Measurements from ENCODE around the gene EOLA2. TPM values are rescaled to one million over a fixed set of nuclear protein-coding genes. Genes with fewer than 3 reads are reported as not detected.
"Not testable (repeated sequence)": the region's sequence is repeated elsewhere in the genome, so short reads cannot be mapped to it uniquely, and the experiment has no call there.

The EOLA2 gene
- 45.0 and 45.6 TPM in 2 replicates for total RNA-seq (2014; rRNA removed; shearing (Covaris generic))

DNA sequence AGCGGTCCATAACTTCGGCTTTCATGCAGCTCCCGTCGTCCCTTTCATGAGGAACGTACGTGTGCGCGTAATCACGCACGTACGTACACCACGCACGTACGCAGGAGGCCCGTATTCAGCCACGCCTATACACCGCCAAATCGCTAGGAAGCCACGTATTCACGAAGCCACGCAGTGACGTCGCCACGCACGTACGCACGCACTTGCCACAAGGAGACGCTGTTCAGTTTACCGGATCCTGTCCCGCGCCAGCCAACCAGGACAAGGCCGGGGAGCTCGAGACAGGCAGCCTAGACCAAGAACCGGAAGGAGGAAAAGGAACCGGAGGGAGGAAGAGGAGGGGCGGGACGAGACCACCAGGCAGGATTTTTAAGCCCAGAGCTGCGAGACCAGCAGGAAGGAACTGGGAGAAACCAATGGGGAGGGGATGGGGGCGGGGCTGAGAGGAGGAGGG is at the start of gene EOLA2:
TSS of gene EOLA2 (minus strand) at position 65 of the 454 bp plus-strand sequence. CDS start 4,617 bp downstream, outside the sequence.
- peak; percentile 98 for DNase-seq (ENCODE audit: low spot score)

DNA sequence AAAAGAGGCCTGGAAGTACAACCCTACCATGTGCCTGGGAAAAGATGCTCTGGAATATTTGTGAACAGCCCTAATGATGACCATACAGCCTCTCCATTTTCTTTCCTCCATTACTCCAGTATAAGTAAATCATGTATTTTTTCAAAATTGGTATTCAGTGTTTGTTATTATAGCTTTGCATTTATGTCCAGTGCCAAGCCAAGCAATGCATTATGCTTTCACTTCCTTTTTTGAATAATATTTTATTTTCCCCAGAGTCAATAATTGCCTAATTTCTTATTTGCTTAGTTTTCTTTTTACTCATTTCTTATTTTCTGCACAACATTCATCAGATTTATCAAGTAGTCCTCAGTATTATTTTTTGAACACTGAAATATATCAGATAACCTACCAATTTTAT is 49.3 kb upstream of the EOLA2 start:
- DNase-seq (ENCODE audit: low spot score), result no peak

DNA sequence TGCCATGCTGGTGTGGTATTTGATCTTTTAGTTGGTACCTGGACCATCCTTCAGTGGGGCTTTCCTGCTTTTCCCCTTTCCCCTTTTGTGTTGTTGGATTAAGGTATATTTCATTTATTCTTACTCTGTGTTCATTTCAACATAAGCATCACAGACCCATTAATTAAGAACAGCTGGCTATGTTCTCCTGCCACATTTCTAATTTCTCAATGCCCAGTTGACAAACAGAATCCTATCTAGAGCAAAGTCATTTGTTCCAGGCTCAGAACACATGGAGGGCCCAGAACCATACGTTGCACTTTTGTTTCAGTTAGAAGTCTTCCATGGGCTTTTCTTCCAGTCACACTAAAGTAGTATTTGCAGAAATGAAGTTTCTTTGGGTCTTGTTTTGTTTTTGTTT is 46.1 kb upstream of the EOLA2 start:
- DNase-seq (ENCODE audit: low spot score), result no peak

DNA sequence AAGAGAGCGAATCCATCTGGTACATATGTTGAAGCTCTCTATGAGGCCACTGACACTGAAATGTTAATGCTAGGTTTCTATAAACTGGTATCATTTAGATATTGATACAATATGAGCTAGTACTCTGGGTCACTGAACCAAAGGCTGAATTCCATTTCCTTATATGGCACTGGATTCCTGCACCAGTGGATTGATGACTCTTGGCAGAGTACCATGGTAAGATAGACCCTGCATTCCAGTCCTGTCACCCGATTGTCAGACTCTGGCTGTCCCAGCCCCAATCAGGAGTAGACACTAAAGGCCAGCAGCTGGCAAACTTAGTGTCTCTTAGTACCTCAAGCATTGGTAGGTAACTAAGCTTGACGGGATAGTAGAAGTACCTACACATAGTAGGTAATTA is 44.0 kb upstream of the EOLA2 start:
- no peak for DNase-seq (ENCODE audit: low spot score)

DNA sequence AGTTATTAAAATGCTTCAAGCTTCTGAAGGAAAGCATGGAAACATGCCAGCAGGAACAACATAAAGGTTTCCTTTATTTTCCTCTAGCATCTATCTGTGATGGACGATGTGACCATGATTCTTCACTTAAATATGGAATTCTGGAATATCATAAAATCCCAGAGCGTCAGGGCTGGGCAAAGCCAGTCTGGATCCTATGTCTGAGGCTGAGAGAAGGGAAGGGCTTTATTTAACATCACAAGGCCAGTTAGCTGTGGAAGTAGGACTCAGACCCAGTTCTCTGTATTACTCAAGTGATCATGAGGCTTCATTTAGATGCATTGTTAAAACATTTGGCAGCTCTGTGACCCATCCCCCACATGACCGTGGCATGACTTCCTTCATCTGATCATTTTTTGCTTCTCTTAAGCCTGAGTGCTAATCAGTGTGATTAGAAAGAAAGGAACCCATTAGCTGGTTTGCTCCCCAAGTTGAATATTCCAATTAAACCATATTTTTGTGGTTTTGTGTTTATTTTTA is 40.9 kb upstream of the EOLA2 start:
- no peak for DNase-seq (ENCODE audit: low spot score)

DNA sequence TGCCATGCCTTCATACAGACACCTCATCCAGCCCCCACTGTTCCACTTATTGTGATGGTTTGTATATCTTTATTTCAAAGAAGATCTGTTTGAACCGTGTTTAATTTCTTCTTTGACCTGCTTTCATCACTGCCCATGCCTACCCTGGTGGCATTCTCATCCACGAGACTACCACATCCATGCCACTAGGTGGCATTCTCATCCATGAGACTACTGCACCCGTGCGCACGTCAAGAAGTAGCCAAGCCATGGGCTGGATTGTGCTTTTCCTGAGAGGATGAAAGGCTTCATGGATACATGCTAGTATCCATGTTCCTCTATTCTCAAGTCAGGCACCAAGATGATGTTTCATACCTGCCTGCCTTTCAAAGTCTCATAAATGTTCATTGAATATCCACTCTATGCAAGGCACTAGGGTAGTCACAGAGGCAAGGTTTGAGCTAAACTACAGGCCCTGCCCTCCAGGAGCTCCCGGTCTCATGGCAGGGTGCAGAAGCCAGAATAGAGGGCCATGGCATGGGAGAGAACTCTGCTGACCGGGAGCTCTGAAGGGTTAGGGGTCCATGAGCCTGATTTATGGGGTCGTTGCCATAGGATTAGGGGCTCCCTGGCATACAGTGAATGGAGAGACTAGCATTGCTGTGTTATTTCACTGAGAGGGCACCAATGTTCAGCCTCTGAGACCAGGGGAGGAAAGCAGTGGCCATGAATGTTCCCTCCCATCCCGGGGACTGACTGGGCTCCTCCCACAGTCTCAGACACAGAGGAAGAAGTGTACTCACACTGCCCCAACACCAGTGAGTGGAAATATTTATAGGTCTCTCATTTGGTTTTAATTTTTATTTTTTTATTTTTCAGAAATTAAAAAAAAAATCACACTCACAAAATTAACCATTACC is 24.8 kb upstream of the EOLA2 start:
- peak; percentile 82 for DNase-seq (ENCODE audit: low spot score)

DNA sequence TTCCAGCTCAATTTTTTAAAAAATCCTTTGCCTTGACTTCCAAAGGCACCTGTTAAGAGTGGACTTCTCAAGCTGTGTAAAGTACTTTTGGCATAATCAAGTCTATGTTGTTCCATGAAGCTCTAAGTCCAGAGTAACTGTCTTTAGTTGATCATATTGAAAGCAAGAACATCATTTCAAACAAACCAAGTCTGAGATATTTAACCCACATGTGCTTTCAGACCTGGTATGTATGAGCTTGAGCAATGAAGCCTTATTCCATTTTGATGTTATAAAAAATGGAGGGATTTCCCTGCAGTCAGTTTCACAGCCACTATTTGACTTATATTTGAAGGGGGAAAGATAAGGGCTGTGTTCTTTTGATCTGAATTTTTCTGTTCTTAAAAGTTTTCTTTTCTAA is 23.7 kb upstream of the EOLA2 start:
- DNase-seq (ENCODE audit: low spot score), result no peak

DNA sequence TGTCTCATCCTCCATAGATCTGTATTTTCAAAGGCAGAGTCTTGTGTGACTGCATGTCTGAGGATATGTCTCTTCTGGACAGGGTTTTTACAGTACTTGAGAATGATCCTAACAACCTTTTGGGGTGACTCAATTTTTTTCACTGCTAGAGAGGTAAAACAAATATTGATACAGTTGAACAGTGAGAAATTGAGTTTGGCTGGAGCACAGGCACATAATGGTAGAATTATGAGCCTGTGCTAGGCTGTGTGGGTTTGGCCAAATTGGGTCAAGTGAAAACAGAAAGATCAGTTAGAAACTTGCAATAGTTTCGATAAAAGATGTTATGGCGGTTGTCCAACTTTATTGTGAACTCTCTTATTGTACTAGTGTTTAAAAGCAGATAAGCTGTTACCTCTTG is 23.3 kb upstream of the EOLA2 start:
- DNase-seq (ENCODE audit: low spot score), result no peak

DNA sequence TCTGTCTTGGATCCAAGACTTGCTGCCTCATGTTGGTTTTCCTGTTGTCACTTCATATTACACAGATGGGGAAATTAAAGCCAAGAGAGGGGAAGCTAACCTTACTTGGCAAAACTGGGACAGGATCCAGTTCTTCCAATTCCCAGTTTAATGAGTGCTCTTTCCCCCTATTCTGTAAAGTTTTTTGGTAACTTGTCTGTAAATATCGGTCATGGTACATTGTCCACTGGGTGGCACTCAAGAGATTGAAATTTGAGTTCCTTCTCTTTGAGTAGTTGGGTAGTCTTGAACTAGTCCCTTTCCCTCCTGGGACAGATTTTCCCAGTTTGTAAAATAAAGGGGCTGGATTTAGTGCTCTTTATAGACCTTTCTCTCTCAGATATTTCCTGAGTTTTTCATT is 12.4 kb upstream of the EOLA2 start:
- DNase-seq (ENCODE audit: low spot score), result peak; percentile 68

DNA sequence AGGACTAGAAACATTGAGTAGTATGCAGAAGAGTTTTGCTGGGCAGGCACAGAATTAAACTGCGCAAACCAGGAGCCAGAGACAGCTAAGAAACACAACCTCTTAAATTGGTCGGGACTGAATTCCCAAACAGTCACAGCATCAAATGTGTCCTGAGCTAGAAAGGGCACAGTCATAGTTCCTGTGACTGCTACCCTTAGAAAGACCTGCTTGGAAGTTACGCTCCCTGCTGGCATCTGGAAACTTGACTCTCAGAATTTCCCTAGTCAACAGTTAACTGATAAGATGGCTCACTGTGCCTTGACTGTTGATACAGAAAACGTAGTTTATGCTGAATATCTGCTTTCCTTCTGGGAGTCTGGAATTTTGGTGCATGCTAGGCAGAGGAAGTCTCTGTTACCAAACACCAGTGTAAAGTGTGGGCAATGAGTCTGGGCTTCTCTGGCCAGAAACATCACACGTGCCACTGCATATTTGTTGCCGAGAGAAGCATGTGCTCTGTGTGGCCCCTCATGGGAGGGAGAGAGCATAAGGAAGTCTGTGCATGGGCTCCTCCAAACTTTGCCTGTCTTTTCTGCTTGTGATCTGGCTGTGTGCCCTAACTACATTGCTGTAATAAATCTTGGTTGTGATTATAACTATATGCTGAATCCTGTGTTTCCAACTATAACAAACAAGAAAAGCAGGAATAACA is 11.6 kb upstream of the EOLA2 start:
- no peak for DNase-seq (ENCODE audit: low spot score)

DNA sequence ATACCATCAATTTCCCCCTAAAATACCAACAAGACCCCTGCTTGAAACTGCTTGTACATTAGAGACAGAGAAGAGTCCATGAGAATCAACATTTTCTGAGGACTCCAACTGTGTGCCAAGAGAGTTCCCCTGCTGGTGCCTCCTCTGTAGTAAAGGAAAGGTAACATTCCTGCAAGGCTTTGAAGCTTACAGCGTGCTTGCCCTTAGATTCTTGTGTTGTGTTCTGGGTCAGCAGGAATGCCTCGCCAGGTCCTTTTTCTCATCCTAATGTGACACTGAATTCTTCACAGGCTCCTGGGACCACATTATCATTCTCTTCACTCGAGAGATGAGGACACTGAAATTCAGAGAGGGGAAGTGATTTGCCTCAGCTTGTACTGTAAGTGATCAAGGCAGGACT is 9.7 kb upstream of the EOLA2 start:
- no peak for DNase-seq (ENCODE audit: low spot score)

DNA sequence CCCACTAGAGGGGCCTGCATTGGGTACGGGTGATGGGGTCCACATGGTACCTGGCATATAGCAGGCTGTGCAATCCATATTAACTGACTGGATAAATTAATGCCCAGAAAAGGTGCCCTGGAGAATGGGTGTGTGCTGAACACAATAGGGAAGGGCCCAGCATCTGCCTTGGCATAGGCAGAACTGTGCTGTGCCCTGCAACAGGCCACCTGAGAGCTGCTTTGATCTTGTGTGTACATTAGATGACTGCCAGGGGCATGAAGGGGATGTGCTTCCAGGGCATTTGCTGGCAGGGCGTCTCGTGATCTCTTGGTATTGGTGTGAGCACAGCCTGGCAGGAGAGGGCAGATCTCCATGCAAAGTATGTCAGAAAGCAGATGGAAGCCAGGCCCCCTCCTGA is 8.6 kb upstream of the EOLA2 start:
- DNase-seq (ENCODE audit: low spot score), result not testable (repeated sequence)

DNA sequence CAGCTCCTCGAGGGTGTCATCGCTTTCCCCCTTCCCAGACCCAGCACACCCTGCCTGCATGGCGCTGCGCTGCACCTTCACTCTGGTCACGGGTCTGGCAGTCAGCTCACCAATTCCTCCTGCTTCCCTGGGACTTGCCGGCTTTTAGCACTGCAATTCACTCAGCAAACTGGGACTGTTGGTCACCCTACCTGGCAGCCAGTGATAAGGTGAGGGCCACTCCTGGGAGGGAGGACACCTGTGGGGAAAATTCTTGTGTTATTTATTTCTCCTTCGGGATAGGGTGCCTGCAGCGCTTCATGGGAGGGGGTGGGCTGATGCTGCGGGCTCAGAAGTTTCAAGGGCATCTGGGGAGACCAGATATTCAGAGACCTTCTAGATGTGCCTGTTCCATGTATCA is 7.5 kb upstream of the EOLA2 start:
- DNase-seq (ENCODE audit: low spot score), result not testable (repeated sequence)

DNA sequence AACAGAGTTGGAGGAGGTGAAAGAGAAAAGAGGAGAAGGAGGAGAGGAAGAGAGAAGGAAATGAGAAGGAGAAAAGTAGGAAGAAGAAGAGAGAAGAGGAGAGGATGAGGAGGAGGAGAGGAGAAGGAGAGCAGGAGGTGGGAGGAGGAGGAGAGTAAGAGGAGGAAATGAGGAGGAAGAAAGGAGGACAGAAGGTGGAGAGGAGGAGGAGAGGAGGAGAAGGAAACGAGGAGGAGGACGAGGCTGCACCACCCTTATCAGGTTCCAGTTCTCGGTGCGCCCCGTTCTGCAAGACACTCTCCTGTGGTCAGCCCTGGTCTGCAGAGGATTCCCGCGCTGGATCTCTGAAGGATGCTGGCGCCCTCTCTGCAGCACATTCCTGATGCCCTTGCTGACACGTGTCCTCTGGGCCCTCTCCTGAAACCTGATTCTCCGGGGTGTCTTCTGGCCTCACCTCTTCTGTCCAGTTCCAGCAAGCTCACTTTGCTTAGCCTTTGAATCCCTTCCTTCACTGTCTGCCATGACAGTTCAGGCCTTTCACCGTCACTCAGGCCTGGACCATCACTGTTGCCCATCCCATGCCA is 6.9 kb upstream of the EOLA2 start:
- DNase-seq (ENCODE audit: low spot score), result not testable (repeated sequence)

DNA sequence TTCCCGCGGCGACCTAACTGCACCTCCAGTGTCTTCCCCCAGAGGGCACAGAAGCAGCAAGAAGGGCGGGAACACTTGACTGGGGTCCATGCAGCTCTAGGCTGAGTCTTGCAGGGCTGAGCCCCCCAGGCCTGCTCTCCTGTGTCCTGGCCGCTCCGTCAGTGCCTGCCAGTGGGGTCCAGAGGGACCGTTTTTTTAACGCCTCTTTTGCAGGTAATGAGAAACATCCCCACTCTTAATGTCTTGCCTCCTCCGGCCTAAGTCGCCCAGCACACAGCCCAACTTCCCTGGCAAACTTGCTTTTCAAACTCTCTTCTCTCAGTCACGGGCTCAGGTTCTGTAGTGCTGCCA is 2.4 kb upstream of the EOLA2 start:
- not testable (repeated sequence) for DNase-seq (ENCODE audit: low spot score)

DNA sequence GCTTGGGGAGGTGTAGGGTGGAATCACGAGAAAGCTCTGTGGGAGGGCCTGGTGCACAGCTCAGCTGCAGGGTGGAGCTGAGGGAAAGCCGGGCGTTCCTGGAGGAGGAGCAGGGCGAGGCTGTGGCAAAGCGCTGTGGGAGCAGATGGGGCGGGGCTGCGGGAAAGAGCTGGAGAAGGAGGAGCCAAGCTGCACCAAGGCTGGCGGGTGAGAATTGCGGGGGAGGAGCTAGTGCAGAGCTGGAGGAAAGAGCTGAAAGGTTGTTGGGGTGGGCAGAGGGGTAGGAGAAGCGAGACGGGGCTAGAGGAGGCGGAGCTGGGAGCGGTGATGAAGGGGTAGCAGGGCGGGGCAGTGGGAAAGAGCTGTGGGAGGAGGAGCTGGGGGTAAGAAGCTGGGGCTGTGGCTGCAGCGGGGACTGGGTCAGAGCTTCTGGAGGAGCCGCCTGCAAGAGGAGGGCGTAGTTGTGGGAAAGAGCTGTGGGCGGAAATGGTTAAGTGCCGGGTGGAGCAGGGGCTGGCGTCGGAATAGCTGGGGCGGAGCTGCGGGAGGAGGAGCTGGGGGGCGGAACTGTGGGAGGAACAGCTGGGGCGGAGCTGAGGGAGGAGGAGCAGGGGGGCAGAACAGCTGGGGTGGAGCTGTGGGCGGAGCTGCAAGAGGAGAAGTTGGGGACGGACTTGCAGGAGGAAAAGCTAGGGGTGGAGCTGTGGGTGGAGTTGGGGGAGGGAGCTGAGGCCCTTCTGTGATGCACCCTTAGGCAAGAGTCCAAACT is 1.8 kb upstream of the EOLA2 start:
- DNase-seq (ENCODE audit: low spot score), result peak; percentile 96

DNA sequence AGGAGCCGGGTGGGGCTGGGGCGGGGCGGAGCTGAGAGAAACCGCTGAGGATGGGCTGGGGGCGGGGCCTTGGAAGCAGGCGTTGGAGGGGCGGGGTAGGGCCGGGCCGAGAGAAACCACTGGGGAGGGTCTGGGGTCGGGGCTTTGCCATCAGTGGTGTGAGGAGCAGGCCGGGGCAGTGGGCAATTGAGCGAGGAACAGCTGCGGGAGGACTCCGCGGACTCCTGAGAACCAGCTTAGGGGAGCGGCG is 1.3 kb upstream of the EOLA2 start:
- DNase-seq (ENCODE audit: low spot score), result no peak

DNA sequence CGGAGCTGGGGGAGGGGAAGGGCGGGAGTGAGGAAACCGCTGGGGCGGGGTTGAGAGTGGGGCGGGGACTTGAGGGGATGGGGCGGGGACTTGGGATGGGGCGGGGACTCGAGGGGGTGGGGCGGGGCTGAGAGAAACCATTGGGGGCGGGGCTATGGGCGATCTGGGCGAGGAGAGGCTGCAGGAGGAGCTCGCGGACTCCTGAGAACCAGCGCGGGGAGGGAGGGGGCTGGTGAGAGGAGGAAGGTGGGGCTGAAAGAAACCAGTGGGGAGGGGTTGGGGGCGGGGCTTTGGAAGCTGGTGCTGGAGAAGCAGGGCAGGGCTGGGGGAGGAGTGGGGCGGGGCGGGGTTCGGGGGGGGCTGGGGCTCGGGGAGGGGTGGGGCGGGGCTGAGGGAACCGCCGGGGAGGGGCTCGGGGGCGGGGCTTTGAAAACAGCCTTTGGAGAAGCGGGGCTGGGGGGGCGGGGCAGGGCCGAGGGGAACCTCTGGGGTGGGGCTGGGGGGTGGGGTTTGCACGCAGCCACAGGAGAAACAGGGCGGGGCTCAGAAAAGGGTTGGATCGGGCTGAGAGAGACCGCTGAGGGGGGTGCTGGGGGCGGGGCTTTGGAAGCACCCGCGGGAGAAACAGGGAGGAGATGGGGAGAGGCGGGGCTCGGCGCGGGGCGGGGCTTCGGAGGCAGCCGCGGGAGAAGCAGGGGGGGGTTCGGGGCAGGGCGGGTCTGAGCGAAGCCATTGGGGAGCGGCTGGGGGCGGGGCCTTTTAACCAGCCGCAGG is 777 bp upstream of the EOLA2 start:
- peak; percentile 95 for DNase-seq (ENCODE audit: low spot score)

DNA sequence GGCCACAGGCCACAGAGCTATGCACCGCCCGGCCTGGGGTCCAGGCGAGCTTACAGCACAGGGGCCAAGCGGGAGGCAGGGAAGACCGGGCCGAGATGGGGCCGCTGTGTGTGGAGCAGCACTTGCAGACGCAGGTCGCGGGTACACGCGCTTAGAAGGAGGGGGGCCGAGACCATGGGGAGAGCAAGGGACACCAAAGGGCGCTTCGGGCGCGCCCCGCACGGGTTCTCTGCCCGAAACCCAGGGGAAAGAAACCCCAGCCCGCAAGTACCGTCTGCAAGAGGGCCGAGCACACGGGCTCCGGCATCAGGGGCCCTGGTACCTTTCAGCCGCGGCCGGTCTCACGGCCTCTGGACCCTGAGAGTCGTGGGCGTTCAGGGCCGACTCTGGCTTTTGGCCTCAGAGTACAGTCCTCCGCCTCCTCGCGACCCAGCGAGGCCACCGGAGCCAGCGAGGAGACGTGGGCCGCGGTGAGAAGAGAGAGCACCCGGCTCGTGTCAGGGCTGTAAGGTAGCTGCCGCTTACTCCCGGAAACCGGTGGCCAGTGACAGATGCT is 342 bp downstream of the EOLA2 start:
- DNase-seq (ENCODE audit: low spot score), result peak; percentile 10

DNA sequence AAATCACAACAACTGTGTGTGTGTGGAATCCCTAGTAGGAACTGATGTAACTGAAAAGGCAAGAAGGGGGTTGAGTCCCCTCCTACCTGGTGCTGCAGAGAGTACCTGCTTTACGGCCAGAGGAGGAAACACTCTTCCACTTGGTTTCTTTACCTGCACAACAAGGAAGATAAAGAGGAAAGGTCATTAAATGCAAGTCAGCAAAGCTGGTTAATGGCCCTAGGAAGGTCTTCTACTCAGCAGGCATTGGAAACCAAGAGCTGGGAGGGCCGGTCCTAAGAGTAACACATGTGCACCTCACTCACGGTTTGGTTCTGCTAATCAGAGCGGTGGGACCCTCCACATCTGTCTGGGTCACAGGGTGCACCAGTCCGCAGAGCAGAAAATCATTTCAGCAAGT is 963 bp downstream of the EOLA2 start:
- not testable (repeated sequence) for DNase-seq (ENCODE audit: low spot score)

DNA sequence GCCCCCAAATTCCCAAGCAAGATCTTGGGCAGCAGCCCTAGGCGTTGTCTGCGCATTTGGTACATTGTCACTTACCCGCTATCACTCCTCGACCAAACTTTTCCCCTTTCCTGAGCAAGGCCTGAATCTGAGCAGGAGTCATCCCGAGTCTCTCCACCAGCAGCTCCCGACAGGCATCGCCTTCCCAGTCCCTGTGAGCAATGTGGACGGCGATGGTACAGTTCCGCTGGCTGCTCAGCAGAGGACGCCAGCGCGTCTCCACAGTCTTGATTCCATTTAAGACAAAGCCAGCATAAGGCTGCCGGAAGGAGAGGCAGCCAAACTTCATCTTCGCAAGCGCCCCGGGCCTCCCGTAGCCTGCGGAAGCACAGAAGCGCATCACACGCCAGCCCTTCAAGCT is 4.7 kb downstream of the EOLA2 start:
- DNase-seq (ENCODE audit: low spot score), result not testable (repeated sequence)
